ENCODE results near the gene DBET. TPM values are rescaled to one million over a fixed set of nuclear protein-coding genes. Genes with fewer than 3 reads are reported as not detected.
A peak's percentile ranks its signal among the peaks of the same experiment; 100 is the strongest.
"Not testable (repeated sequence)": the region's sequence is repeated elsewhere in the genome, so short reads cannot be mapped to it uniquely, and the experiment has no call there.

The DBET gene
- total and polyA plus RNA-seq, 4 donors = not detected

- H3K27me3 ChIP-seq (ENCODE audit: control insufficient read depth in 1 of 2, insufficient read depth in 2 of 2, low read length in 1 of 2); H3K36me3 ChIP-seq (ENCODE audit: control insufficient read depth in 1 of 2, insufficient read depth in 2 of 2, low read length in 1 of 2); intact Hi-C loops (cut with DNase I); ATAC-seq (ENCODE audit: low FRiP score); H3K27ac ChIP-seq (ENCODE audit: low read depth in 1 of 2, low read length in 2 of 2); H3K4me1 ChIP-seq (ENCODE audit: control insufficient read depth in 1 of 2, insufficient read depth in 2 of 2, low read length in 2 of 2); H3K9me3 ChIP-seq (ENCODE audit: control insufficient read depth, low read length); H3K4me3 ChIP-seq (ENCODE audit: low read length in 2 of 2): not testable (repeated sequence)
- 14 to 17% methylated on average over 29 of the region's 29 CpGs for WGBS, 2 donors
- peak in 1 of 2 donors; percentile 13 for DNase-seq
These were observed 44.3 kb upstream of the DBET start for GRCh38 chr4:190019859-190020463.

GRCh38 chr4:190020790-190021717 is 43.2 kb upstream of the DBET start:
- no peaks in the 10 kb centered on the region for H3K36me3 ChIP-seq (ENCODE audit: control insufficient read depth in 1 of 2, insufficient read depth in 2 of 2, low read length in 1 of 2)
- peak in 1 of 2 donors; percentile 43 for DNase-seq
- H3K27ac ChIP-seq (ENCODE audit: low read depth in 1 of 2, low read length in 2 of 2) = no peak overlapping the region
- 6 to 7% methylated on average over 50 to 55 of the region's 55 CpGs for WGBS, 2 donors
- H3K9me3 ChIP-seq (ENCODE audit: control insufficient read depth, low read length) = no peaks in the 10 kb centered on the region
- ATAC-seq (ENCODE audit: low FRiP score) = no peak
- H3K4me1 ChIP-seq (ENCODE audit: control insufficient read depth in 1 of 2, insufficient read depth in 2 of 2, low read length in 2 of 2) = no peaks in the 10 kb centered on the region
- H3K27me3 ChIP-seq (ENCODE audit: control insufficient read depth in 1 of 2, insufficient read depth in 2 of 2, low read length in 1 of 2) = no peaks in the 10 kb centered on the region
- intact Hi-C loops (cut with DNase I) = no loop called here
- H3K4me3 ChIP-seq (ENCODE audit: low read length in 2 of 2) = peak overlapping the region in 1 of 2 donors; percentile 14

- not testable (repeated sequence) for H3K27me3 ChIP-seq (ENCODE audit: control insufficient read depth in 1 of 2, insufficient read depth in 2 of 2, low read length in 1 of 2); H3K4me3 ChIP-seq (ENCODE audit: low read length in 2 of 2)
These were observed 42.3 kb upstream of the DBET start for GRCh38 chr4:190021973-190022372.

DNA sequence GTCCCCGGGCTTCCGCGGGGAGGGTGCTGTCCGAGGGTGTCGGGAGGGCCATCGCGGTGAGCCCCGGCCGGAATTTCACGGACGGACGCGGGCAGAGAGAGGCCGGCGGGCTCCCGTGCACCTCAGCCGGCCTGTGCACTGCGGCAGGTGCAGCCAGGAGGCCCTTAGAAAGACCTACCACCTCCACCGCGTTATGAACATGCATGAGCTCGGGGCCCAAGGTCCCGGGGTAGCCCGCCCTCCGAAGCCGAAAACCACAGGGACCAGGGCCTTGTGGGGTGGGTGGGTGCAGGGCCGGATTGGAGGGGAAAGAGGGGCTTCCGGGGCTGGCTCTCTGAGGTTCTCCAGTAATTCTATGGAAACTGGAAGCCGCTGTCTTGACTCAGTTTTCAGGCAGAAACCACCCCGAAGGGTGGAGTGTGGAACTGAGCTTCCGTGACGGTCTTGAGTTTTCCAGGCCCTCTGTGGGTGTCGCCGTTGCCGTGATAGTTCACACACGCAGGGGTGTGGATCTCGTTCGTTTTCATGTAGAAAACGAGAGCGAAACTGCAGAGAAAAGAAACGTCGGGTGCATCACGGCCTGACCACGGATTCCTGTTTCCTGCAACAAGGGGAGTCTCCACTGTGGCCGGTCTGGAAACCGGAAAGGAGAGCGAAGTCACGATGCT is 41.6 kb upstream of the DBET start:
- H3K4me3 ChIP-seq (ENCODE audit: low read length in 2 of 2); H3K9me3 ChIP-seq (ENCODE audit: control insufficient read depth, low read length); DNase-seq; H3K27ac ChIP-seq (ENCODE audit: low read depth in 1 of 2, low read length in 2 of 2); H3K27me3 ChIP-seq (ENCODE audit: control insufficient read depth in 1 of 2, insufficient read depth in 2 of 2, low read length in 1 of 2); H3K36me3 ChIP-seq (ENCODE audit: control insufficient read depth in 1 of 2, insufficient read depth in 2 of 2, low read length in 1 of 2); intact Hi-C loops (cut with DNase I); H3K4me1 ChIP-seq (ENCODE audit: control insufficient read depth in 1 of 2, insufficient read depth in 2 of 2, low read length in 2 of 2): not testable (repeated sequence)
- 19 to 27% methylated on average over 32 to 39 of the region's 47 CpGs for WGBS, 2 donors
- peak; percentile 85 for ATAC-seq (ENCODE audit: low FRiP score)

More at GRCh38 chr4:190021973-190022372, 42.3 kb upstream of the DBET start:
- DNase-seq; H3K9me3 ChIP-seq (ENCODE audit: control insufficient read depth, low read length); intact Hi-C loops (cut with DNase I); ATAC-seq (ENCODE audit: low FRiP score); H3K27ac ChIP-seq (ENCODE audit: low read depth in 1 of 2, low read length in 2 of 2); H3K4me1 ChIP-seq (ENCODE audit: control insufficient read depth in 1 of 2, insufficient read depth in 2 of 2, low read length in 2 of 2); H3K36me3 ChIP-seq (ENCODE audit: control insufficient read depth in 1 of 2, insufficient read depth in 2 of 2, low read length in 1 of 2): not testable (repeated sequence)
- WGBS, 2 donors = 48 to 52% methylated on average over 17 of the region's 39 CpGs

- intact Hi-C loops (cut with DNase I); H3K27ac ChIP-seq (ENCODE audit: low read depth in 1 of 2, low read length in 2 of 2); H3K27me3 ChIP-seq (ENCODE audit: control insufficient read depth in 1 of 2, insufficient read depth in 2 of 2, low read length in 1 of 2); H3K9me3 ChIP-seq (ENCODE audit: control insufficient read depth, low read length); DNase-seq; H3K4me1 ChIP-seq (ENCODE audit: control insufficient read depth in 1 of 2, insufficient read depth in 2 of 2, low read length in 2 of 2); H3K36me3 ChIP-seq (ENCODE audit: control insufficient read depth in 1 of 2, insufficient read depth in 2 of 2, low read length in 1 of 2); H3K4me3 ChIP-seq (ENCODE audit: low read length in 2 of 2); ATAC-seq (ENCODE audit: low FRiP score): not testable (repeated sequence)
- 66 to 75% methylated on average over 1 to 3 of the region's 10 CpGs for WGBS, 2 donors
These were observed 37.1 kb upstream of the DBET start, which contains the start of gene FRG2 for GRCh38 chr4:190027156-190027555. FRG2 (minus strand) TSS chr4:190027256; CDS start chr4:190027204, 52 bp downstream.

DNA sequence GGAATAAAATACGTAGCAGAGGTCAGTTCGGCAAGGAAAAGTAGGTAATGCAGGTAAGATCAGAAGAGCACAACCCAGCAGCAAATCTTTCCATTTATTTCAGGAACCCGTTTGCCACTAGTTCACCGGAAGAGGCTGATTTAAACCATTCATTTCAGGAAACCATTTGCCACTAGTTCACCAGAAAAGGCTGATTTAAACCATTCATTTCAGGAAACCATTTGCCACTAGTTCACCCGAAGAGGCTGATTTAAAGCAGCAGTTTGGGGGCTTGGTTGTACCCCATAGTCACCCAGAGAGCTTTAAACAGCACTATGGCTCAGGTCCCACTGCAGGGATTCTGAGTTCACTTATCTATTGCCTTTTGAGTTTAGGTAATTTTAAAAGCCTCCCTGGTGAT is 33.0 kb upstream of the DBET start:
- intact Hi-C loops (cut with DNase I); H3K4me1 ChIP-seq (ENCODE audit: control insufficient read depth in 1 of 2, insufficient read depth in 2 of 2, low read length in 2 of 2); H3K4me3 ChIP-seq (ENCODE audit: low read length in 2 of 2); H3K36me3 ChIP-seq (ENCODE audit: control insufficient read depth in 1 of 2, insufficient read depth in 2 of 2, low read length in 1 of 2); ATAC-seq (ENCODE audit: low FRiP score); H3K27me3 ChIP-seq (ENCODE audit: control insufficient read depth in 1 of 2, insufficient read depth in 2 of 2, low read length in 1 of 2); H3K9me3 ChIP-seq (ENCODE audit: control insufficient read depth, low read length); DNase-seq; H3K27ac ChIP-seq (ENCODE audit: low read depth in 1 of 2, low read length in 2 of 2): not testable (repeated sequence)
- 50 to 71% methylated on average over 3 of the region's 5 CpGs for WGBS, 2 donors

GRCh38 chr4:190037704-190038388 is 26.5 kb upstream of the DBET start:
- intact Hi-C loops (cut with DNase I); H3K9me3 ChIP-seq (ENCODE audit: control insufficient read depth, low read length); H3K36me3 ChIP-seq (ENCODE audit: control insufficient read depth in 1 of 2, insufficient read depth in 2 of 2, low read length in 1 of 2); ATAC-seq (ENCODE audit: low FRiP score); H3K4me3 ChIP-seq (ENCODE audit: low read length in 2 of 2); H3K27me3 ChIP-seq (ENCODE audit: control insufficient read depth in 1 of 2, insufficient read depth in 2 of 2, low read length in 1 of 2); H3K27ac ChIP-seq (ENCODE audit: low read depth in 1 of 2, low read length in 2 of 2); H3K4me1 ChIP-seq (ENCODE audit: control insufficient read depth in 1 of 2, insufficient read depth in 2 of 2, low read length in 2 of 2); DNase-seq: not testable (repeated sequence)
- WGBS, 2 donors = 6% methylated on average over 6 of the region's 39 CpGs; no CpG with 5 or more reads in 1 of the 2 donors

DNA sequence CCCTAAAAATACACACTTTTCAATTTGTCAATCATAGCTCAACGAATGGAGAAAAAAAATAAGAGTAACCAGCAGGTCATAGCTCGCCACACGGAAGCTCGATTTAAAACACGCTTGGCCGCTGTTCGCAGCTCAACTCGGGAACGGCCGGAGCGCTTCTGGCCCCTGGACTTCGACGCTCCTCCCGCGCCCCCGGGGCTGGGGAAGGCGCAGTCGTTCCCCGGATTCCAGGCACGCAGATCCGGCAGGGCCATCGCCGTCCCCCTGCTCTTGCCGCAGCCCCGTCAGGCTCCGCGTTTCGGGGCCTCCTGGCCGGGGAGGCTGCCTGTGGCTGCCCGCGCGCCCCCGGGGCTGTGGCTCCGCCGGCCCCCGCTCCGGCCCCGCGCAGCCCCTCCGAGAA is 23.4 kb upstream of the DBET start:
- H3K4me1 ChIP-seq (ENCODE audit: control insufficient read depth in 1 of 2, insufficient read depth in 2 of 2, low read length in 2 of 2); intact Hi-C loops (cut with DNase I); ATAC-seq (ENCODE audit: low FRiP score); H3K9me3 ChIP-seq (ENCODE audit: control insufficient read depth, low read length); H3K4me3 ChIP-seq (ENCODE audit: low read length in 2 of 2); H3K36me3 ChIP-seq (ENCODE audit: control insufficient read depth in 1 of 2, insufficient read depth in 2 of 2, low read length in 1 of 2); H3K27me3 ChIP-seq (ENCODE audit: control insufficient read depth in 1 of 2, insufficient read depth in 2 of 2, low read length in 1 of 2); H3K27ac ChIP-seq (ENCODE audit: low read depth in 1 of 2, low read length in 2 of 2); DNase-seq: not testable (repeated sequence)
- WGBS, 2 donors = 20% methylated on average over 23 to 32 of the region's 40 CpGs
